ENCODE measurements around the gene FZD4.
A peak's percentile ranks its signal among the peaks of the same experiment; 100 is the strongest.
"Not testable (repeated sequence)": the region's sequence is repeated elsewhere in the genome, so short reads cannot be mapped to it uniquely, and the experiment has no call there.

FZD4 gene

GRCh38 chr11:86940122-86940777 is 14.9 kb downstream of the FZD4 start:
- no peak for TF ChIP-seq CTCF (IDR thresholded peaks at IDR 0.05; ENCODE audit: low read depth, low read length)
- no peaks in the 10 kb centered on the region for H3K27me3 ChIP-seq
- DNase-seq, result no peak
- H3K9me3 ChIP-seq, result no peaks in the 10 kb centered on the region
- no peaks in the 10 kb centered on the region for H3K4me1 ChIP-seq
- no peaks in the 10 kb centered on the region for H3K36me3 ChIP-seq
- H3K4me3 ChIP-seq (ENCODE audit: low read depth, low read length), result no peak overlapping the region

GRCh38 chr11:86938900-86939880 is 16.0 kb downstream of the FZD4 start:
- Histone ChIP-seq H3K4me3 (ENCODE audit: low read depth, low read length) (no peak overlapping the region), H3K27me3 (no peaks in the 10 kb centered on the region), H3K4me1 (no peaks in the 10 kb centered on the region), H3K9me3 (no peaks in the 10 kb centered on the region), H3K36me3 (no peaks in the 10 kb centered on the region)
- DNase-seq, result no peak
- peak; percentile 69 for TF ChIP-seq CTCF (IDR thresholded peaks at IDR 0.05; ENCODE audit: low read depth, low read length)

DNA sequence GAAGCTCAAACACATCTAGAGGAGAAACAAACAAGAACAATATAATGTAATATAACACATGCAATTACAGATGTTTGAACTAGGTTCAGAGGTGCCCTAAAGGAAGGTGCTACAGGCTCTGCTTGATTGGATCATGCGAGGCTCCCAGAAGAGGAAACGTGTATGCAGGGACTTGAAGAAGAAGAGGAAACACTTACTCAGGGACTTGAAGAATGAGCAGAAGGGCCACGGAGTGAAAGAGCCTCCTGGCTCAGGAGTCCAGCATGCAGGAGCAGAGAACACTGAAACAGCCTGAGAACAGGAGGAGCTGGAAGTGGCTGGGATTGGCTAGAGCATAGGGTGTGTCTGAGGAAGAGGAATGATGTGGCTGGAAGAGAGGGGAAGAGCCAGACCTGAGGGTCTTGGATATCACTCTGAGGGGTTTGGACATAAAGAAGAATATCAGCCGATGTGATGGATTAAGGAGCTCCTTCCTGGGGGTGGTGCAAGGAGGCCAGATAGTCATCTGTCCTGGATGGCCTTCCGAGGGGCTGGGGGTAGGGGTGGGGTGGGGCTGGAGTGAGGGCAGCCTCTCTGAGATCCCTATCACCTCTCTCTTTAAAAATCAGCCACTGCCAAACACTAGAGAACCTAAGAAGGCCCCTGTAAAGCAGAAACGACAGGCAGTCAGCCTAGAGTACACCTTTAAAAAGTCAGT is 16.8 kb downstream of the FZD4 start:
- H3K36me3 ChIP-seq, result no peaks in the 10 kb centered on the region
- H3K27me3 ChIP-seq, result no peaks in the 10 kb centered on the region
- H3K9me3 ChIP-seq, result no peaks in the 10 kb centered on the region
- H3K4me1 ChIP-seq, result no peaks in the 10 kb centered on the region
- no peak for DNase-seq
- no peak overlapping the region for H3K4me3 ChIP-seq (ENCODE audit: low read depth, low read length)
- no peak for TF ChIP-seq CTCF (IDR thresholded peaks at IDR 0.05; ENCODE audit: low read depth, low read length)

- DNase-seq; H3K4me3 ChIP-seq (ENCODE audit: low read depth, low read length); H3K4me1 ChIP-seq: not testable (repeated sequence)
Observed at GRCh38 chr11:86937193-86937806, 17.9 kb downstream of the FZD4 start.

DNA sequence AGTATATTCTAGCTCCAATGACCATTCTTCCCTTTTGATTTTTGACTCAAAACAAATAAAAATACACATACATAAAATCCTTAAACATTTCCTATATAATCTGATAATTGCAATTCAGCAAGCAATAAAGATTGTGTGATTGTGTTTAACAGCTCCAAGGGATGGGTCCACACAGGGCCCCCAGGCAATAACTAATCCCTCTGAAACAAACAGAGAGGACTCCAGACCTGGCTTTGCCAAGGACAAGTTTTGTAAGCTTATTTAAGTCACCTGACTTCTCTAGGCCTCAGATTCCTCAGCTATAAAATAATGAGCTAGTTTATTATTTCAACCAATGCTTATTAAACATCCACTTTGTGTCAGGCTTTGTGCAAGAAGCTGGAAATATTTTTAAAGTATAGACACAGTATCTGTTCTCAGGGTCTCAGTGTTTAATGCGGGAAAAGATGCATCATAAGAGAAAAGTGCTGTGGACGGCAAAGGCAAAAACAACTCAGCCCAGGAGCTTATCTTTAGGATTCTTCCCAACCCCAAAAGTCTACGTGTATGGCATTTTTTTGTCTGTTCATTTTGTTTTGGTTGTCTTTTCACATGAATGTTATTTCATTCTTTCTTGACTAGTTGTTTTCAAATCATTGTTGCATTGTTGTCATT is 20.1 kb downstream of the FZD4 start:
- no peaks in the 10 kb centered on the region for H3K9me3 ChIP-seq
- H3K36me3 ChIP-seq, result no peaks in the 10 kb centered on the region
- H3K4me3 ChIP-seq (ENCODE audit: low read depth, low read length), result no peak overlapping the region
- TF ChIP-seq CTCF (IDR thresholded peaks at IDR 0.05; ENCODE audit: low read depth, low read length), result no peak
- no peaks in the 10 kb centered on the region for H3K27me3 ChIP-seq
- H3K4me1 ChIP-seq, result no peaks in the 10 kb centered on the region
- no peak for DNase-seq

More at GRCh38 chr11:86937193-86937806, 17.9 kb downstream of the FZD4 start:
- H3K9me3 ChIP-seq, H3K27me3 ChIP-seq, H3K36me3 ChIP-seq: not testable (repeated sequence)

GRCh38 chr11:86934582-86934900 is 20.7 kb downstream of the FZD4 start:
- no peaks in the 10 kb centered on the region for H3K9me3 ChIP-seq
- no peak overlapping the region for H3K4me3 ChIP-seq (ENCODE audit: low read depth, low read length)

More at GRCh38 chr11:86934582-86934900, 20.7 kb downstream of the FZD4 start:
- TF ChIP-seq CTCF (IDR thresholded peaks at IDR 0.05; ENCODE audit: low read depth, low read length), result no peak
- no peak for DNase-seq
- Histone ChIP-seq H3K4me1 (no peaks in the 10 kb centered on the region), H3K36me3 (no peaks in the 10 kb centered on the region), H3K27me3 (no peaks in the 10 kb centered on the region)

Measured in BE2C (cell line).